ENCODE data around the gene COL6A2.

DNA sequence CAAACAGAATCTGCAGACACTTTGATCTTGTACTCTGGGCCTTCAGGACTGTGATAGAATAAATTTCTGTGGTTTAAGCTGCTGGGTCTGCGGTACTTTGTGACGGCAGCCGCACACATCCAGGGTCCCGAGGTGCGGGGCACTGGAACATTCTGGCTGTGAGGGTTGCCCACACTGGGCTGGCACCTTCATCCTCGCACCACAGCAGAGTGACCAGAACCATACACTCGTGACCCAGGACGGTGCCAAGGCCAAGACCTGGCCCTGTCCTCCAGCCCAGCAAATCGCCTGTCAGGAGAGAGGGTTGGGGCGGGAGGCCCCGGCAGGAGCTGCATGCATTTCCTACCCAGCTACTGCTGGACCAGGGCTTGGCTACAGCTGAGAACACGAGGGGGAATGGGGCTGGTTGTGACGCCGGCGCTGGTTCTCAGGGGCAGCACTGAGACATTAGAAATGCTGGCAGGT, 60.1 kb downstream of the COL6A2 start:
- TF ChIP-seq, protein P1, sequence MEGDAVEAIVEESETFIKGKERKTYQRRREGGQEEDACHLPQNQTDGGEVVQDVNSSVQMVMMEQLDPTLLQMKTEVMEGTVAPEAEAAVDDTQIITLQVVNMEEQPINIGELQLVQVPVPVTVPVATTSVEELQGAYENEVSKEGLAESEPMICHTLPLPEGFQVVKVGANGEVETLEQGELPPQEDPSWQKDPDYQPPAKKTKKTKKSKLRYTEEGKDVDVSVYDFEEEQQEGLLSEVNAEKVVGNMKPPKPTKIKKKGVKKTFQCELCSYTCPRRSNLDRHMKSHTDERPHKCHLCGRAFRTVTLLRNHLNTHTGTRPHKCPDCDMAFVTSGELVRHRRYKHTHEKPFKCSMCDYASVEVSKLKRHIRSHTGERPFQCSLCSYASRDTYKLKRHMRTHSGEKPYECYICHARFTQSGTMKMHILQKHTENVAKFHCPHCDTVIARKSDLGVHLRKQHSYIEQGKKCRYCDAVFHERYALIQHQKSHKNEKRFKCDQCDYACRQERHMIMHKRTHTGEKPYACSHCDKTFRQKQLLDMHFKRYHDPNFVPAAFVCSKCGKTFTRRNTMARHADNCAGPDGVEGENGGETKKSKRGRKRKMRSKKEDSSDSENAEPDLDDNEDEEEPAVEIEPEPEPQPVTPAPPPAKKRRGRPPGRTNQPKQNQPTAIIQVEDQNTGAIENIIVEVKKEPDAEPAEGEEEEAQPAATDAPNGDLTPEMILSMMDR (IDR thresholded peaks at IDR 0.05), result no peak
- no peak for TF ChIP-seq POLR2A (IDR thresholded peaks at IDR 0.05)

Data from right lobe of liver (tissue), 4 donors.